Loucy (cell line): ENCODE measurements around the gene LMBR1.

ENCODE experiments used
- EZH2phosphoT487 ChIP-seq: fragments of 200-600 bp; IDR thresholded peaks from 2 replicates; pipeline ENCODE4 v1.6.1; 2018; ENCODE audit warnings: antibody characterized with exemption, mild to moderate bottlenecking, moderate library complexity, borderline replicate concordance
- TF ChIP-seq, protein P1 (sequence below): fragments of 200-600 bp; sonication (generic); conservative IDR thresholded peaks from 2 replicates; pipeline ENCODE4 v1.5.1; 2014; ENCODE audit warnings: mild to moderate bottlenecking, antibody characterized with exemption, low read length

GRCh38 chr7:156703773-156704482 is 189.1 kb downstream of the LMBR1 start:
- TF ChIP-seq, protein P1, sequence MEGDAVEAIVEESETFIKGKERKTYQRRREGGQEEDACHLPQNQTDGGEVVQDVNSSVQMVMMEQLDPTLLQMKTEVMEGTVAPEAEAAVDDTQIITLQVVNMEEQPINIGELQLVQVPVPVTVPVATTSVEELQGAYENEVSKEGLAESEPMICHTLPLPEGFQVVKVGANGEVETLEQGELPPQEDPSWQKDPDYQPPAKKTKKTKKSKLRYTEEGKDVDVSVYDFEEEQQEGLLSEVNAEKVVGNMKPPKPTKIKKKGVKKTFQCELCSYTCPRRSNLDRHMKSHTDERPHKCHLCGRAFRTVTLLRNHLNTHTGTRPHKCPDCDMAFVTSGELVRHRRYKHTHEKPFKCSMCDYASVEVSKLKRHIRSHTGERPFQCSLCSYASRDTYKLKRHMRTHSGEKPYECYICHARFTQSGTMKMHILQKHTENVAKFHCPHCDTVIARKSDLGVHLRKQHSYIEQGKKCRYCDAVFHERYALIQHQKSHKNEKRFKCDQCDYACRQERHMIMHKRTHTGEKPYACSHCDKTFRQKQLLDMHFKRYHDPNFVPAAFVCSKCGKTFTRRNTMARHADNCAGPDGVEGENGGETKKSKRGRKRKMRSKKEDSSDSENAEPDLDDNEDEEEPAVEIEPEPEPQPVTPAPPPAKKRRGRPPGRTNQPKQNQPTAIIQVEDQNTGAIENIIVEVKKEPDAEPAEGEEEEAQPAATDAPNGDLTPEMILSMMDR: no peak
- TF ChIP-seq EZH2phosphoT487: no peak
